GM19193 (cell line): ENCODE measurements around the gene EVA1C.

Experiments used
- POLR2A ChIP-seq: IDR thresholded peaks from 4 replicates; pipeline ENCODE4 v1.6.1; 2011; ENCODE audit not compliant: insufficient read depth, insufficient read length; ENCODE audit errors: extremely low read depth

EVA1C gene

DNA sequence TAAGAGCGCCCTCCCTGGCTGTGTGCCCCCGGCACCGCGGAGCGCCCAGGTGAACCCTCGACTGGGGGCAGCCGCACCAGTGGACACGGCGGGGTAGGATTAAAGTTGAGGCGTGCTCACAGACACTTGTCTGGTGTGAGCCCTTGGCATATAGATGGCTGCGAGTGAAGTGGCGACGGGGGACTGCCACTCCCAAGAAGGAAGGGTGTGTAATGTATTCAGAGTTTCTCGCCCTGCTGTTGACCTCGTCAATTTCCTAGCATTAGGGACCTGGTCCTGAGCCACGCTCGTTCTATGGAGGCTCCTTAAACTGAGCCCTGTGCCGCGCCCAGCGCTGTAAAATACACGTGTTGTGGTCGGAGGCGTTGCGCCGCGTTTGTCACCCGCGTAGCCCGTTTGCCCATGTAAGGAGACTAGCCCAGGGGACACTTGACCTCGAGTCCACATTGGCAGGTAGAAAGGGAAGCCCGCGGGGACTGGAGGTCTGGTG is 554 bp downstream of the EVA1C start:
- TF ChIP-seq POLR2A, result no peak

DNA sequence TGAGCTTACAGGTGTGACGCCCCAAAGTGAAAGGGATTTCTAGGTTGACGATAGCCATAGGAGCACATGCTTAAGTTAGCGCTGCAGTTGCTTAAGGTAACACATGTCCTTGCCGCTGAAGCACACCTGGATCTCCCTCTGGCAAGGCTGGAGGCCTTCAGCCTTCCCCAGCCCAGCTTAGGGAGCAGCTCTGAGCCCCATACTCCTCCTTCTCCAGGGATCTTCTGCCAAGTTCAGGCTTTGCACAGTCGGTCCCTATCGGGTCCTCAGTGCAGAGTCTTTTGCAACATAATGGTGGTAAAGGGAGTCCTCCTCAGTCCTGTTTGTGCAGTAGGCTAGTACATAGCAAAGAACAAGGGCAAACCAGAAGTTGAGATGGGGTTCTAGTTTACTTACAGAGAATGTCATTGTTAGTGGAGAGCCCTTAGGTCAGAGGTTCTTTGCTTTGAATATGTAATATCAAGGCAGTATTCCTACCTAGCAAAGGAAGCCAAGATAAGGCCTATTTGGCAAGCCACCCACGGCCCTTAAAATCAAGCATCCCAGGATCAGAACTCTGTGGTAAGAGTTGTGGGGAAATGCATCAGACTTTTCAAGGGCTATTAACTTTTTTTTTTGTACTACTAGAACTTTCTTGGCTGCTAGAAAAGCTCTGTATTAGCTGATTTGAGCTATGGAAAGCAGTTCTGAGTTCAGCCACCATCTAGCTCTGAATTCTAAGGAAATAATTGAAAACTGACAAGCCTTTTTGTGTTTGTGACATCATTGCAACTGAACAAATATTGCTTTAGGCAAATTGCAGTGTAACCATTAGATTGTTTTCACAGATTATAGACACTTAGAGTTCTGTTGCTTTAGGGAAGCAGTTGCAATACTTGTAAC is 1.4 kb downstream of the EVA1C start:
- no peak for TF ChIP-seq POLR2A

DNA sequence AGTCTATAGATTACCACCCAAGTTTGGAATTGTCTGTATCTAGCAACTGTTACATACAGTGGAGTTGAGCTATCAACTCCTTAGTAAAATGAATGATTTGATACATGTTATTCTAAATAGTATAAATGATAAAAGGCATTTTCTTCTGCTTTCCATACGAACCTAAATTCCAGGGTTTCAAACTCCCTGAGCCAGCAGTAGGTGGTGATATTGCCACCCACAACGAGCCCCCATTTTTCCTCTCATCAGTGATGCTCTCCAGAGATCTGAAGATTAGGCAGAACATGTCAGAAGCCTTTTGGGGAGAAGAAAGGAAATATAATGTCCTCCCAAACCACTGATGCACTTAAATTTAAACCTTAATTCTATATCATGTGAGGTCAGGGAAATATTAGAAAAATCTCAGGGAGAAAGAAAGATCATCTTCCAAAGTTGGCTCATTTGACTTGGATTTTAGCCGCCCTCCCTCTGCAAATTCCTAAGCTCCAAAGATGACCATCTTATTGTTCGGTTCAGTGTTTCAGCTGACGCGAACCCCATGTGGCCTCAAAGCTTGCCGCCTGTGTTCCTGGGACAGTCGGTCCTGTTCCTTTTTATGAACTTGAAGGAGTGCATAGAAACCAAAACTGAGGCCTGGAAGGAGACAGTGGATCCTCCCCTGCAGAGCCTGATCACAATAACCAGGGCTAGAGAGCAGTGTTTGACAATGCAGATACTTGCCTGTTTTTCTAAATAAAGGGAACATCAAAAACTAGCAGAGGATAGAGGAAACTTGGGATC is 2.3 kb downstream of the EVA1C start:
- TF ChIP-seq POLR2A, result no peak

- TF ChIP-seq POLR2A, result no peak
Observed at GRCh38 chr21:32415451-32416398, 3.2 kb downstream of the EVA1C start.

GRCh38 chr21:32418146-32418545 is 5.6 kb downstream of the EVA1C start:
- no peak for TF ChIP-seq POLR2A

- no peak for TF ChIP-seq POLR2A
Observed at GRCh38 chr21:32422064-32422463, 9.6 kb downstream of the EVA1C start.

DNA sequence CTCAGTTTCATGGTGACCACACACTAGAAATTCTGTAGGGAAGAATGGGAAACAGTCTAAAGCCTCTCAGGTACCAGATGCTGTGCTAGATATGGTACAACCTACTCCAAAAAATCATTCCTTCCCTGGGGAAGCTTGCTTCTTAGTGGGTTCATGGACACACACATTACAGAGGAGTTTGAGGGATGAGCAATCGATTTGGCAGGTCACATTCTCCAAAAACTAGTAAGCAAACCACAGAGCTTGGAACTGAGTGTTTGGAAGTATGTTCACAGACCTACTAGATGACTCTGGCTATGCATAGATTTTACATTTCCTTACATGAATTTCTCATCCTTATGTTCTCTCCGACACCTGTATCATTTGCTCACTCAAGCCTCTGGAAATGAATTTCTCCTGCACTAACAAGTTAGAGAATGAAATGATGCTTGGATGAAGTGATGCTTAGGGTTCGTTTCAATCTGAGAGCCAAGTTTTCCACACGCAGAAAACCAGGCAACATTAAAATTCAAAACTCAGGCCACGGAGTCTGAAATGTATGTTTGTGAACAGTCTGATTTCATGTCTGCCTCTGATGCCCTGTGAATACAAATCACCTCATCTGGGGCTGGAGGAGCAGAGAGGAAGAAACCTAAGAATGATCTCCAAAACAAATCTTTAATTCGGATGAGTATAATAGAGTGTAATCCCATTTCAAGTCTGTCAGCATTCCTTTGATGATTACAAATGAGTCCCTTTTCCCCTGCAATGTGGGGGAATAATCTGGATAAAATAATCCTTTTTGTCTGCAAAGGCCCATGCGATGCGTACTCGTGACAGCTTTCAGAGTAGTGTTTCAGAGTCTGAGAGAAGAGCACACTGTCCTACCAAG is 11.0 kb downstream of the EVA1C start:
- no peak for TF ChIP-seq POLR2A

GRCh38 chr21:32424191-32424535 is 11.7 kb downstream of the EVA1C start:
- no peak for TF ChIP-seq POLR2A

DNA sequence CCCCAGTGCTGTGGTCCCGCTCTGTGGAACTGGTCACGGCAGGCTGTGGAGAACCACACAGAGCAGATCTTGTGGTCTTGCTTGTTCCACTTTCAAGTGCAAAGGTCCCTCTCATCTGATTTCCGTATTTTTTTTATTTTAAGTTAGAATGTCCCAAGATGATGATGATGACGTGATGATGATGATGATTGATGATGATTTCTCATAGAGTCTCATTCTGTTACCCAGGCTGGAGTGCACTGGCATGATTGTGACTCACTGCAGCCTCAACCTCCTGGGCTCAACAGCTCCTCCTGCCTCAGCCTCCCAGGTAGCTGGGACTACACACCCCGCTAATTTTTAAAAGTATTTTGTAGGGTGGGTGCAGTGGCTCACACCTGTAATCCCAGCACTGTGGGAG is 12.2 kb downstream of the EVA1C start:
- no peak for TF ChIP-seq POLR2A

DNA sequence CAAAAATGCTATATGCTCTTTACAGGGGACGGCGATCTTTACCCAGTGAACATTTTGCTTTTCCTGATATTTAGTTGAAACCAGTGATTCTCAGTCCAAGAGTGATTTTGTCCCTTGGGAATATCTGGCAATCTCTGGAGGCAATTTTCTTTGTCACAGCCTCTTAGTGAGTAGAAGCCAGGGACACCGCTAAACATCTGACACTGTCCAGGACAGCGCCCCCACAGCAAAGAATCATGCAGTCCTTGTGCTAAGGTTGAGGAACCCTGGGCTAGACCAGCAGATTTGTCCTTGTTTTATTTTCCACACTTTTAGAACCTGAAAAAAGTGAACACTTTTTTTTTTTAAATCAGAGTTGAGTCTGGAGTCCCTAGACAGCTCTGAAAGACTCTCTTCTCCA is 13.1 kb downstream of the EVA1C start:
- TF ChIP-seq POLR2A, result no peak

DNA sequence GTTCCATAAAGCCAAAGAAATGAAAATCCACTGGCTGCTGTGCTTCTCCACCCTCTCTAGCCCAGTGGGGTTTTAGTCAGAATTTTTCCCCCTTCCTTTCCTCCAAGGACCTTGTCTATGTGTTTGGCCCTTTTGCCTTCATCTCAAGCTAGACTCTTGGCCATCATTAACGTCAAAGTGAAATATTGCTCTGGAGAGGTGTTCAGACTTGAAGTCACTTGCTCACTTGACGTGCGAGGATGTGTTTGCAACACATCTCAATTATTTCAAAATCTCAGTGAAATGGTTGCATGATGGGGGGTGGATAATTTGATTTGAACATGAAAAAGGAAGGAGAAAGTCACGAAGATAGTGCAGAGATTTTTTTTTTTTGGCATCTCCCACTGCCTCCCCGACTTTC is 13.6 kb downstream of the EVA1C start:
- no peak for TF ChIP-seq POLR2A

GRCh38 chr21:32426592-32427051 is 14.1 kb downstream of the EVA1C start:
- no peak for TF ChIP-seq POLR2A

DNA sequence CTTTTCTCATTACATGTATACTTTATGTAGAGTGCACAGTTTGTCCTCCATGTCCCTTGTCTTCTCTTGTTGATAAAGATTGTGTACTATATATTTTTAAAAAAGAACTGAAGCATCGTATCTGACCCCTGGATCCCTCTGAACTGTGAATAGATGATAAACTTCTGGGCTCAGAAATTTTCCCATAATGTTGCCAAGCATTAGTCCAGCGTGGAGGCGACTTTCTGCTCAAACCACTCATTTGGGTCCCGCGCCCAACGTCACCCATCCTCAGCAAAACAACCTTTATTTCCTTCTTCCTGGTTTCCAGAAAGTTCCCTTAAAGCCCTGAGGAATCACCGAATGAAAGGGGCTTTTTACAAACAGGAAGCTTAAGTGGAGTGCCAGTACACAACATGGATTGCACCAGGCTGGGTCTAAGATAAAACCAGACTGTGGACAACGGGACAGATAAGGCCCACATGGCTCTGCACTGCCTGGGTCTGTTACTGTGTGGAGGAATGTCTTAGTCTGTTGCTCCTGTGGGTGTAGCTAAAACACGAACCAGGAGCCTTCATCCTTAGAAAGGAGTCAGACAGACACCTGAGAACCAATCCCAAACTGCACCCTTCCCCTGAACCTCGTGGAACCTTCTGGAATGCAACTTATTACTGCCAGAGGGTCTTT is 15.6 kb downstream of the EVA1C start:
- no peak for TF ChIP-seq POLR2A
